ENCODE measurements around the gene CPAMD8.

DNA sequence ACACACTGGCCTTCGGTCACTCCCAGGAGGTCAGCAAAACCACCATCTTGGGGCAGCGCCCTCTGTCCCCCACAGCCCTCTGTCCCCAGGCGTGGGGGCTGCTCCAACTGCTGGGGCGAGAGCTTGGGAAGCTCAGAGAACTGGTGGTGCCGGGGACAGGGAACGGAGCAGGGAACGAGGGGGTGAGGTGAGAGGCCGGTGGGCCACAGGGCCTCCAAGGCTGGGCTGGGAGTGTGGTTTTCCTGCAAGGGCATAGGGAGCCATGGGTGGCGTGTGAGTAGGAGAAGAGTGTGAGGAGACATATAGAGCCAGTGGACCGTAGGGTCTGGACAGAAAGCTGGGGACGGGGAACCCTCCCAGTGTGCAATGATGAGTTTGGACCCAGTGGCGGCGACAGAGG lies 103.7 kb downstream of the CPAMD8 start:
- TF ChIP-seq, protein P1, sequence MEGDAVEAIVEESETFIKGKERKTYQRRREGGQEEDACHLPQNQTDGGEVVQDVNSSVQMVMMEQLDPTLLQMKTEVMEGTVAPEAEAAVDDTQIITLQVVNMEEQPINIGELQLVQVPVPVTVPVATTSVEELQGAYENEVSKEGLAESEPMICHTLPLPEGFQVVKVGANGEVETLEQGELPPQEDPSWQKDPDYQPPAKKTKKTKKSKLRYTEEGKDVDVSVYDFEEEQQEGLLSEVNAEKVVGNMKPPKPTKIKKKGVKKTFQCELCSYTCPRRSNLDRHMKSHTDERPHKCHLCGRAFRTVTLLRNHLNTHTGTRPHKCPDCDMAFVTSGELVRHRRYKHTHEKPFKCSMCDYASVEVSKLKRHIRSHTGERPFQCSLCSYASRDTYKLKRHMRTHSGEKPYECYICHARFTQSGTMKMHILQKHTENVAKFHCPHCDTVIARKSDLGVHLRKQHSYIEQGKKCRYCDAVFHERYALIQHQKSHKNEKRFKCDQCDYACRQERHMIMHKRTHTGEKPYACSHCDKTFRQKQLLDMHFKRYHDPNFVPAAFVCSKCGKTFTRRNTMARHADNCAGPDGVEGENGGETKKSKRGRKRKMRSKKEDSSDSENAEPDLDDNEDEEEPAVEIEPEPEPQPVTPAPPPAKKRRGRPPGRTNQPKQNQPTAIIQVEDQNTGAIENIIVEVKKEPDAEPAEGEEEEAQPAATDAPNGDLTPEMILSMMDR (IDR thresholded peaks at IDR 0.05) = no peak
- TF ChIP-seq POLR2A (IDR thresholded peaks at IDR 0.05) = no peak

Data from suprapubic skin (tissue), 3 donors.